Measurements from ENCODE around the gene ARMCX1.

Gene ARMCX1

GRCh38 chrX:101530944-101531343, 19.4 kb upstream of the ARMCX1 start:
- H3K4me3 ChIP-seq (ENCODE audit: low read depth, low read length, poor library complexity, severe bottlenecking), result no peak overlapping the region
- no peaks in the 10 kb centered on the region for H3K9me2 ChIP-seq (ENCODE audit: low read depth, low read length)
- no peaks in the 10 kb centered on the region for H3K27me3 ChIP-seq (ENCODE audit: insufficient read depth, low read length)
- H2AFZ ChIP-seq (ENCODE audit: low read length), result no peak overlapping the region
- no peak overlapping the region for H3K4me2 ChIP-seq (ENCODE audit: low read length)
- no peaks in the 10 kb centered on the region for H3K9me3 ChIP-seq (ENCODE audit: low read length)
- no peaks in the 10 kb centered on the region for H3K4me1 ChIP-seq (ENCODE audit: insufficient read depth, low read length, severe bottlenecking)
- H3K27ac ChIP-seq (ENCODE audit: low read depth, low read length, poor library complexity, severe bottlenecking), result no peak overlapping the region
- H3K79me2 ChIP-seq (ENCODE audit: insufficient read depth, low read length), result no peaks in the 10 kb centered on the region
- H3K9ac ChIP-seq (ENCODE audit: low read length), result no peak overlapping the region
- H4K20me1 ChIP-seq (ENCODE audit: insufficient read depth, low read length), result no peaks in the 10 kb centered on the region
- no peaks in the 10 kb centered on the region for H3K36me3 ChIP-seq (ENCODE audit: insufficient read depth, low read length)
- TF ChIP-seq EZH2 (IDR thresholded peaks at IDR 0.05; ENCODE audit: borderline replicate concordance, low read length), result no peak
- H3F3A ChIP-seq (ENCODE audit: insufficient read depth, low read length), result no peaks in the 10 kb centered on the region

GRCh38 chrX:101539116-101539515, 11.2 kb upstream of the ARMCX1 start:
- no peak overlapping the region for H3K4me3 ChIP-seq (ENCODE audit: low read depth, low read length, poor library complexity, severe bottlenecking)
- TF ChIP-seq CTCF (IDR thresholded peaks at IDR 0.05; ENCODE audit: low read length), result no peak
- TF ChIP-seq EZH2 (IDR thresholded peaks at IDR 0.05; ENCODE audit: borderline replicate concordance, low read length), result no peak
- no peaks in the 10 kb centered on the region for H4K20me1 ChIP-seq (ENCODE audit: insufficient read depth, low read length)
- H3K27me3 ChIP-seq (ENCODE audit: insufficient read depth, low read length), result no peaks in the 10 kb centered on the region
- no peaks in the 10 kb centered on the region for H3K36me3 ChIP-seq (ENCODE audit: insufficient read depth, low read length)
- no peak overlapping the region for H2AFZ ChIP-seq (ENCODE audit: low read length)
- H3K4me1 ChIP-seq (ENCODE audit: insufficient read depth, low read length, severe bottlenecking), result no peaks in the 10 kb centered on the region
- no peaks in the 10 kb centered on the region for H3F3A ChIP-seq (ENCODE audit: insufficient read depth, low read length)
- H3K27ac ChIP-seq (ENCODE audit: low read depth, low read length, poor library complexity, severe bottlenecking), result no peak overlapping the region
- no peak overlapping the region for H3K9ac ChIP-seq (ENCODE audit: low read length)
- H3K79me2 ChIP-seq (ENCODE audit: insufficient read depth, low read length), result no peaks in the 10 kb centered on the region
- H3K4me2 ChIP-seq (ENCODE audit: low read length), result no peak overlapping the region
- no peaks in the 10 kb centered on the region for H3K9me3 ChIP-seq (ENCODE audit: low read length)
- no peaks in the 10 kb centered on the region for H3K9me2 ChIP-seq (ENCODE audit: low read depth, low read length)

GRCh38 chrX:101550751-101551379, 518 bp downstream of the ARMCX1 start:
- Histone ChIP-seq H2AFZ (ENCODE audit: low read length) (no peak overlapping the region), H3K36me3 (ENCODE audit: insufficient read depth, low read length) (no peaks in the 10 kb centered on the region), H3F3A (ENCODE audit: insufficient read depth, low read length) (no peaks in the 10 kb centered on the region), H3K4me1 (ENCODE audit: insufficient read depth, low read length, severe bottlenecking) (no peaks in the 10 kb centered on the region), H4K20me1 (ENCODE audit: insufficient read depth, low read length) (no peaks in the 10 kb centered on the region), H3K9me2 (ENCODE audit: low read depth, low read length) (no peaks in the 10 kb centered on the region), H3K9ac (ENCODE audit: low read length) (no peak overlapping the region), H3K4me3 (ENCODE audit: low read depth, low read length, poor library complexity, severe bottlenecking) (no peak overlapping the region), H3K79me2 (ENCODE audit: insufficient read depth, low read length) (no peaks in the 10 kb centered on the region), H3K27me3 (ENCODE audit: insufficient read depth, low read length) (no peaks in the 10 kb centered on the region), H3K27ac (ENCODE audit: low read depth, low read length, poor library complexity, severe bottlenecking) (no peak overlapping the region), H3K4me2 (ENCODE audit: low read length) (no peak overlapping the region), H3K9me3 (ENCODE audit: low read length) (no peaks in the 10 kb centered on the region)
- TF ChIP-seq CTCF (IDR thresholded peaks at IDR 0.05; ENCODE audit: low read length) (no peak), EZH2 (IDR thresholded peaks at IDR 0.05; ENCODE audit: borderline replicate concordance, low read length) (no peak)

GRCh38 chrX:101551380-101551767, 1.0 kb downstream of the ARMCX1 start:
- H3K4me1 ChIP-seq (ENCODE audit: insufficient read depth, low read length, severe bottlenecking), result no peaks in the 10 kb centered on the region
- H3K27me3 ChIP-seq (ENCODE audit: insufficient read depth, low read length), result no peaks in the 10 kb centered on the region
- H3F3A ChIP-seq (ENCODE audit: insufficient read depth, low read length), result no peaks in the 10 kb centered on the region
- no peak overlapping the region for H3K4me2 ChIP-seq (ENCODE audit: low read length)
- no peaks in the 10 kb centered on the region for H4K20me1 ChIP-seq (ENCODE audit: insufficient read depth, low read length)
- no peaks in the 10 kb centered on the region for H3K9me3 ChIP-seq (ENCODE audit: low read length)
- H3K9me2 ChIP-seq (ENCODE audit: low read depth, low read length), result no peaks in the 10 kb centered on the region
- no peak overlapping the region for H3K9ac ChIP-seq (ENCODE audit: low read length)
- H3K79me2 ChIP-seq (ENCODE audit: insufficient read depth, low read length), result no peaks in the 10 kb centered on the region
- H3K27ac ChIP-seq (ENCODE audit: low read depth, low read length, poor library complexity, severe bottlenecking), result no peak overlapping the region
- no peak overlapping the region for H2AFZ ChIP-seq (ENCODE audit: low read length)
- TF ChIP-seq EZH2 (IDR thresholded peaks at IDR 0.05; ENCODE audit: borderline replicate concordance, low read length), result no peak
- TF ChIP-seq CTCF (IDR thresholded peaks at IDR 0.05; ENCODE audit: low read length), result no peak
- H3K4me3 ChIP-seq (ENCODE audit: low read depth, low read length, poor library complexity, severe bottlenecking), result no peak overlapping the region
- no peaks in the 10 kb centered on the region for H3K36me3 ChIP-seq (ENCODE audit: insufficient read depth, low read length)
